ENCODE measurements around the gene NRM.

Gene NRM

DNA sequence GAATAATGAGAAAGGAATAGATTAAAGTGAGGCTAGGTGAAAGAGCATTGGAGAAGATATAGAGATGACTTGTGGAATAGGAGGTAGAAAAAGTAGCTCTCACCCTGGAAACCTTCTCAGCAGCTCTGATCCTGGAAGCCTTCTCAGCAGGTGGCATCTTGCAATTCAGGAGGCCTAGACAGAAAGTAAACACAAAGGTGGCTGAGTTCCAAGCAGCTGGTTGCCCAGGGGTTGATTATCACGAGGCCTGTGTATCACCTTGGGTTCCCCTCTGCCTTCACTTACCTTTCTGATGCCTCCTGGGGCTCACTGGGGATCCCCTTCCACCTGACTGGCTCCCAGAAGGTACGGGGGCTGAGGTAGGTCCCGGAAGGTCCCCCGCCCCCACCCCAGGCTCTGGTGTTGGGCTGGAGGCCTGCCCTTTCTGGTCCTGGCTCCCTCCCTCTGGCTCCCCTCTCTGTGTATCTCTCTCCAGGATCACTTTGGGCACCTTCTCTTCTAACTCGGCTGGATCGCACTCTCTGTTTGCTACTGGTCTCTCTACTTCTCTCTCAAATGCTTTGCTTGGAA, 16.6 kb upstream of the NRM start:
- Histone ChIP-seq H3K9me2 (ENCODE audit: low read depth, low read length) (no peaks in the 10 kb centered on the region), H3F3A (ENCODE audit: insufficient read depth, low read length) (no peaks in the 10 kb centered on the region), H3K27me3 (ENCODE audit: insufficient read depth, low read length) (no peaks in the 10 kb centered on the region), H3K36me3 (ENCODE audit: insufficient read depth, low read length) (peaks cover 91% of the 10 kb centered on the region), H2AFZ (ENCODE audit: low read length) (no peak overlapping the region), H3K27ac (ENCODE audit: low read depth, low read length, poor library complexity, severe bottlenecking) (no peak overlapping the region), H3K4me2 (ENCODE audit: low read length) (no peak overlapping the region), H3K9ac (ENCODE audit: low read length) (no peak overlapping the region), H3K79me2 (ENCODE audit: insufficient read depth, low read length) (no peaks in the 10 kb centered on the region), H3K9me3 (ENCODE audit: low read length) (no peaks in the 10 kb centered on the region), H3K4me3 (ENCODE audit: low read depth, low read length, poor library complexity, severe bottlenecking) (no peak overlapping the region), H3K4me1 (ENCODE audit: insufficient read depth, low read length, severe bottlenecking) (no peaks in the 10 kb centered on the region), H4K20me1 (ENCODE audit: insufficient read depth, low read length) (no peaks in the 10 kb centered on the region)
- TF ChIP-seq EZH2 (IDR thresholded peaks at IDR 0.05; ENCODE audit: borderline replicate concordance, low read length), result no peak
- TF ChIP-seq, protein P1, sequence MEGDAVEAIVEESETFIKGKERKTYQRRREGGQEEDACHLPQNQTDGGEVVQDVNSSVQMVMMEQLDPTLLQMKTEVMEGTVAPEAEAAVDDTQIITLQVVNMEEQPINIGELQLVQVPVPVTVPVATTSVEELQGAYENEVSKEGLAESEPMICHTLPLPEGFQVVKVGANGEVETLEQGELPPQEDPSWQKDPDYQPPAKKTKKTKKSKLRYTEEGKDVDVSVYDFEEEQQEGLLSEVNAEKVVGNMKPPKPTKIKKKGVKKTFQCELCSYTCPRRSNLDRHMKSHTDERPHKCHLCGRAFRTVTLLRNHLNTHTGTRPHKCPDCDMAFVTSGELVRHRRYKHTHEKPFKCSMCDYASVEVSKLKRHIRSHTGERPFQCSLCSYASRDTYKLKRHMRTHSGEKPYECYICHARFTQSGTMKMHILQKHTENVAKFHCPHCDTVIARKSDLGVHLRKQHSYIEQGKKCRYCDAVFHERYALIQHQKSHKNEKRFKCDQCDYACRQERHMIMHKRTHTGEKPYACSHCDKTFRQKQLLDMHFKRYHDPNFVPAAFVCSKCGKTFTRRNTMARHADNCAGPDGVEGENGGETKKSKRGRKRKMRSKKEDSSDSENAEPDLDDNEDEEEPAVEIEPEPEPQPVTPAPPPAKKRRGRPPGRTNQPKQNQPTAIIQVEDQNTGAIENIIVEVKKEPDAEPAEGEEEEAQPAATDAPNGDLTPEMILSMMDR (IDR thresholded peaks at IDR 0.05; ENCODE audit: low read length), result no peak

DNA sequence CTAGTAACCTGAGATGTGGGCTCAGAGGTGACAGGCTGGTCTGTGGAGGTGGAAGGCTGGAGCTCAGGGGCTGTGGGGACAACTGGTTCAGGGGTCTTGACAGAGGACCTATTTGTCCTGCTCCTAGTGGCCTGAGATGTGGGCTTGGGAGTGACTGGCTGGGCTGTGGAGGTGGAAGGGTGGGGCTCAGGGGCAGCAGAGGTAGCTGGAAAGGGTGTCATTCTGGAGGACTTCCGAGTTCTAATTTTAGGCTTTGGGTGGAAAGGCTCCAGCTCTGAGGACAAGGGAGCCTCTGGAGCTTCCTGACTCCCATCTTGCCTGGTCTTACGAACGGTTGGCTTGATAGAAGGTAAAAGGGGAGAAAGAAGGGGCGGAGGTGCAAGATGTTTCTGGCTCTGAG, 14.8 kb upstream of the NRM start:
- Histone ChIP-seq H2AFZ (ENCODE audit: low read length) (no peak overlapping the region), H3K9me2 (ENCODE audit: low read depth, low read length) (no peaks in the 10 kb centered on the region), H3K4me2 (ENCODE audit: low read length) (no peak overlapping the region), H3K79me2 (ENCODE audit: insufficient read depth, low read length) (no peaks in the 10 kb centered on the region), H3F3A (ENCODE audit: insufficient read depth, low read length) (no peaks in the 10 kb centered on the region), H3K4me1 (ENCODE audit: insufficient read depth, low read length, severe bottlenecking) (no peaks in the 10 kb centered on the region), H3K27ac (ENCODE audit: low read depth, low read length, poor library complexity, severe bottlenecking) (no peak overlapping the region), H3K9ac (ENCODE audit: low read length) (no peak overlapping the region), H4K20me1 (ENCODE audit: insufficient read depth, low read length) (no peaks in the 10 kb centered on the region), H3K4me3 (ENCODE audit: low read depth, low read length, poor library complexity, severe bottlenecking) (no peak overlapping the region), H3K27me3 (ENCODE audit: insufficient read depth, low read length) (no peaks in the 10 kb centered on the region), H3K9me3 (ENCODE audit: low read length) (no peaks in the 10 kb centered on the region), H3K36me3 (ENCODE audit: insufficient read depth, low read length) (peaks cover 82% of the 10 kb centered on the region)
- no peak for TF ChIP-seq EZH2 (IDR thresholded peaks at IDR 0.05; ENCODE audit: borderline replicate concordance, low read length)
- TF ChIP-seq, protein P1 (IDR thresholded peaks at IDR 0.05; ENCODE audit: low read length), result no peak

- no peak overlapping the region for H3K4me2 ChIP-seq (ENCODE audit: low read length)
- H3K27ac ChIP-seq (ENCODE audit: low read depth, low read length, poor library complexity, severe bottlenecking), result no peak overlapping the region
- H4K20me1 ChIP-seq (ENCODE audit: insufficient read depth, low read length), result no peaks in the 10 kb centered on the region
- H3K9ac ChIP-seq (ENCODE audit: low read length), result no peak overlapping the region
- no peaks in the 10 kb centered on the region for H3K27me3 ChIP-seq (ENCODE audit: insufficient read depth, low read length)
- no peaks in the 10 kb centered on the region for H3K79me2 ChIP-seq (ENCODE audit: insufficient read depth, low read length)
- H2AFZ ChIP-seq (ENCODE audit: low read length), result no peak overlapping the region
- H3F3A ChIP-seq (ENCODE audit: insufficient read depth, low read length), result no peaks in the 10 kb centered on the region
- H3K9me2 ChIP-seq (ENCODE audit: low read depth, low read length), result no peaks in the 10 kb centered on the region
- H3K4me1 ChIP-seq (ENCODE audit: insufficient read depth, low read length, severe bottlenecking), result no peaks in the 10 kb centered on the region
- H3K4me3 ChIP-seq (ENCODE audit: low read depth, low read length, poor library complexity, severe bottlenecking), result no peak overlapping the region
- TF ChIP-seq, protein P1 (IDR thresholded peaks at IDR 0.05; ENCODE audit: low read length), result no peak
- TF ChIP-seq EZH2 (IDR thresholded peaks at IDR 0.05; ENCODE audit: borderline replicate concordance, low read length), result no peak
- peaks cover 80% of the 10 kb centered on the region for H3K36me3 ChIP-seq (ENCODE audit: insufficient read depth, low read length)
- no peaks in the 10 kb centered on the region for H3K9me3 ChIP-seq (ENCODE audit: low read length)
Measured at GRCh38 chr6:30703821-30704220, 13.0 kb upstream of the NRM start.
